Activated T-cell treated with anti-CD3 and anti-CD28 coated beads, Interleukin-2, amount 50 U/mL, for 4 hours (primary cell): ENCODE data around the gene SPG11. TPM values are rescaled to one million over a fixed set of nuclear protein-coding genes. Genes with fewer than 3 reads are reported as not detected.
"Not testable (repeated sequence)": the region's sequence is repeated elsewhere in the genome, so short reads cannot be mapped to it uniquely, and the experiment has no call there.

Experiments
- ATAC-seq, 2 donors: fragments of 200-7000 bp; cut with Tn5 transposase; one replicate each; pipeline ENCODE4 v1.10.0; 2021
- DNase-seq: peaks from one replicate; pipeline ENCODE4 v3.0.0-alpha.2; 2020
- H3K27me3 Mint-ChIP-seq: one replicate; pipeline ENCODE4 v1.8.0; 2021; ENCODE audit warnings: low read depth, mixed read lengths
- H3K36me3 Mint-ChIP-seq: one replicate; pipeline ENCODE4 v1.8.0; 2022; ENCODE audit warnings: mixed read lengths; ENCODE audit not compliant: insufficient read depth
- H3K4me1 Mint-ChIP-seq: one replicate; pipeline ENCODE4 v1.8.0; 2021; ENCODE audit warnings: low read depth, mixed read lengths
- H3K4me3 Mint-ChIP-seq: one replicate; pipeline ENCODE4 v1.8.0; 2021; ENCODE audit warnings: mild to moderate bottlenecking, moderate library complexity, mixed read lengths
- H3K9me3 Mint-ChIP-seq: one replicate; pipeline ENCODE4 v1.8.0; 2021; ENCODE audit warnings: mixed read lengths
- total RNA-seq, 3 donors: library from RNA; stranded (reverse); gene quantifications; one replicate each; pipeline ENCODE4 v1.2.1, GENCODE V29; 2021

The SPG11 gene
- total RNA-seq, 3 donors from 2014 or later: 36.9 to 37.3 (median 37.1) TPM

DNA sequence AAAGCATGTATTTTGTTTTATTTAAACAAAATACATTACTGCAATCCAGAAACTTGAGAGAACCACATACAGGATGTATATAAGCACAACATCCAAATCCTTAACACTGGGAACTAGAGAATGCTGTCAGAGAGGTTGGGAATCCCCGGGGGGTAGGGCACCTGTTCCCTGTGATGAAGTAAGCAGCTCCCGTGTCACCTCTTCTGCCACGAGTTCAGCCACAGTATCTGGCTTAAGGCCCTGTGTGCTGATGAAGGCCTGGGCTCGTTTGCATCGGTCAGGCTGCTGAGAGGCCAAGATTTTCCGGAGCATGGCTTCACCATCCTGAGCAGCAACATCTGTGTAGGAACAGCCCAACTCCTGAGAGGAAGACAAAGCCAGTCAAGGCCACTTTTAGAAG is 90.1 kb downstream of the SPG11 start:
- Mint-ChIP-seq H3K4me1 (peaks cover 2% of the 10 kb centered on the region), H3K27me3 (no peaks in the 10 kb centered on the region), H3K36me3 (peaks cover 7% of the 10 kb centered on the region), H3K4me3 (no peak overlapping the region), H3K9me3 (no peaks in the 10 kb centered on the region)
- no peak for DNase-seq
- no peak for ATAC-seq

DNA sequence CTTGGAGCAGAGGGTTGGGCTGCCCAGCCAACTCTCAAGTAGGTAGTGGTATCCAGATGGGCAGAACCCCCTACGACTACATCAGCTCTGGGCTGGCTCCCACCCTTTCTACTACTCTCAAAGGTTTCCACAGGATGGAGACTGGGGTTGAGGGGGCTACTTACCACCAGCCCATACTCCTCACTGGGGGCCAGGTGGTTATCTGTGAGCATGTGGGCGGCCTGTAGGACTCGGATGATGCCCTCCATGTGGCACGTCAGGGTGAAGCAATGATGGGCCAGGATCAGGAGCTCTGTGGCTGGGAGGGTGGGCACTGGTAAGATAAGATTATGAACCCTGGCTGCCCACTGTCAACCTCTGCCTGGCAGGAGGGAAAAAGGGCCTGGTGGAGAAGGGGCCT is 93.1 kb downstream of the SPG11 start:
- Mint-ChIP-seq H3K27me3 (no peaks in the 10 kb centered on the region), H3K4me3 (no peak overlapping the region), H3K4me1 (no peaks in the 10 kb centered on the region), H3K36me3 (peaks cover 23% of the 10 kb centered on the region), H3K9me3 (no peaks in the 10 kb centered on the region)
- ATAC-seq (no peak), DNase-seq (no peak)

DNA sequence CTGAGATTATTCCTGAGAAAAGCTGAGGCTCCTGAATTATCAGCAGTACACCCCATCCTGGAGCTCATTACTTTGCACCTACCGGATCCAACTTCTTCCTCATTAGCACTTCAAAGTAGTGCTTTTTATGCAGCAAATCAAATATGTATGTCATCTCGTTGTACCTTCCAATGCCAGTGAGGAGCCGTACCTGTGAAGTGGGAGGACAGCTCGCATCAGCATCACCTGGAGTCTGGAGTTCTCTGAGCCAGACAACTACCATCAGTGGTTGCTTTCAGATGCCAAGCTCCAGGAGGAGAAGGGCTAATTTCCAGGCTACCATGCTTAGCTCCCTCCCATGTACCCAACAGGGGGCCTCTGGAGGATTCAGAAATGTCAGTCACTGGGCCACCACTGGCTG is 94.1 kb downstream of the SPG11 start:
- Mint-ChIP-seq H3K9me3 (no peaks in the 10 kb centered on the region), H3K4me1 (no peaks in the 10 kb centered on the region), H3K27me3 (no peaks in the 10 kb centered on the region), H3K36me3 (peaks cover 28% of the 10 kb centered on the region), H3K4me3 (no peak overlapping the region)
- no peak for DNase-seq
- ATAC-seq: no peak

DNA sequence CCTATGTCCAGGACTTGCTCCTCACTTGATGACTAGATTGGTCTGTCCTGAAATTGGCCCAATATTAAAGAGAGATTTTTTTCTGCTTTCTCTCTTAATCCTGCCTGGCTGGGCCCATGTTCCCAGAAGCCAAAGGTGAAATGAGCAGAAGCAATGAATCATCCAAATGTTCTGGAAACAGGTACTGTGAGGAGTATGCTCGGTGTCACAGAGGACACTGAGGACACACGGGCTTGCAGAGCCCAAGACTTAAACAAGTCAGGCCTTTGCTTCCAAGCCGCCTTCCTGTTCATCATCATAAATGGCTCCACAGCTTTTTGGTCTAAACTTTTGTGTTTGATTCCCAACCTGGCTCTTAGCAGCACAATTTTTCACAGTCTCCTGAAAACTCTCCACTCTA is 95.1 kb downstream of the SPG11 start:
- Mint-ChIP-seq H3K4me3 (no peak overlapping the region), H3K36me3 (peaks cover 33% of the 10 kb centered on the region)

DNA sequence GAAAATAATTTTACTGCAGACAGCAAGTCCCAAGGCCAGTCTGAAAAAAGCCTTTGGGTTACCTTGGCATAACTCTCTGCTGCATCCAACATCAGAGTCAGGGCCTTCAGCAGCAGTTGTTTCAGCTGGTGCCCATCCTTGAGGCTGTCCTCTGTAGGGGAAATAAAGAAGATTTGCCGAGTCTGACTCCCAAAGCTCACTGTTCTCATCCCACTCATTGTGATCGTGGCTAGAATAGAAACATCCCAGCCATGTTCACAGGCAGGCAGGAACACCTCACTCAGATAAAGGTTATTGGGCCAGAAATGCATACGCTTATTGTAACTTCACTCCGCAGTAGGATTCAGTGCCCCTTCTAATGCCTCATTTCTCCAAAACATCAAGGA is 97.3 kb downstream of the SPG11 start:
- Mint-ChIP-seq H3K9me3 (no peaks in the 10 kb centered on the region), H3K27me3 (no peaks in the 10 kb centered on the region), H3K36me3 (peaks cover 41% of the 10 kb centered on the region), H3K4me3 (no peak overlapping the region), H3K4me1 (peaks cover 1% of the 10 kb centered on the region)
- DNase-seq: no peak
- ATAC-seq: no peak

More for the DNA sequence above, 95.1 kb downstream of the SPG11 start:
- Mint-ChIP-seq H3K4me1 (no peaks in the 10 kb centered on the region), H3K27me3 (no peaks in the 10 kb centered on the region), H3K9me3 (no peaks in the 10 kb centered on the region)
- no peak for ATAC-seq
- DNase-seq: no peak

DNA sequence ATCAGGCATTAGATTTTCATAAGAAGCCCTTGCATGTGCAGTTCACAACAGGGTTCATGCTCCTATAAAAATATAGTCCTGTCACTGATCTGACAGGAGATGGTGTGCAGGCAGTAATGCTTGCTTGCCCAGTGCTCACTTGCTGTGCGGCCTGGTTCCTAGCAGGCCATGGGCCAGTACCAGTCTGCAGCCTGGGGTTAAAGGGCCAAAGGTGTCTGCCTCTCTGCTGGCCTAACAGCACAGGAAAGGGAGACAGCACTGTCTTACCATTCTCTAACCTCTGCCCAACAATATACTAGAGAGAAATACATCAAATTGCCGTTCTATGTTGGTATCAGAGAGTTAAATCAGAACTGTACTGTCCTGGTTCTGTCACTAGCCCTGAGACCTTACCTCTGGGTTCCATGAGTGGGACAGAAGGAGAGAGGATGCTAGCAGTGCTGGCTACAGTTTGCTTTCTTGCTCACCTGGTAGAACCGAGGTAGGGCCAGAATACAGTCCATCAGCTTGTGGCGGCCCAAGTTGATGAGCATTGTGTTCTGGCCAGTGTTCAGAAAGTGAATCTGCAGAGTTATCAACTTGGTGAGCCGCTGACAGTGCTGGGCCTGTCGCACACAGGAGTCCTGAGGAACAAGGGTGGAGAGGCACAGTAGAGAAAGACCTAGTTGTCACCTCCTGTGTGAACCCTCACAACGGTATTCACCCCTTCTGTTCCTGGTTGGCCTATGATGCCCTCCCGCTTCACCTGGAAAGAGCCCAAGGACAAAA is 97.9 kb downstream of the SPG11 start:
- Mint-ChIP-seq H3K4me3 (no peak overlapping the region), H3K36me3 (peaks cover 47% of the 10 kb centered on the region), H3K27me3 (no peaks in the 10 kb centered on the region), H3K9me3 (no peaks in the 10 kb centered on the region), H3K4me1 (peaks cover 6% of the 10 kb centered on the region)
- no peak for ATAC-seq
- DNase-seq: no peak

DNA sequence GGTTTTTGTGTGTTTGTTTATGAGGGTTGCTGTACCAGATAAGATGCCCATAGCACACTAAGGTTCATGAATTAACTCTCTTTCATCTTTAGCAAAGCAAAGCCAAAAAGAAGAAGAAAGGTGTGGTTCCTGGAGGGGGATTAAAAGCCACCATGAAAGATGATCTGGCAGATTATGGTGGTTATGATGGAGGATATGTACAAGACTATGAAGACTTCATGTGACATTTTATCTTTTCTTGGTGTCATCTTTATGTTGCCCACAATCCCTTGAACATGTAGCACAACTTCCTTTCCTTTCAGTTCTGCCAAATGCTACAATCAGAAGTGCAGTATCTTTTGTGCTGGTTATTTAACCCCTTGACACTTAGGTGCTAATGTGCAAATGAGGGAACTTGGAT is 102.5 kb downstream of the SPG11 start:
- Mint-ChIP-seq H3K36me3 (peaks cover 57% of the 10 kb centered on the region), H3K4me1 (peaks cover 26% of the 10 kb centered on the region)
- not testable (repeated sequence) for H3K9me3 Mint-ChIP-seq, H3K27me3 Mint-ChIP-seq, H3K4me3 Mint-ChIP-seq, DNase-seq
- ATAC-seq: peak; percentile 10 to 14

DNA sequence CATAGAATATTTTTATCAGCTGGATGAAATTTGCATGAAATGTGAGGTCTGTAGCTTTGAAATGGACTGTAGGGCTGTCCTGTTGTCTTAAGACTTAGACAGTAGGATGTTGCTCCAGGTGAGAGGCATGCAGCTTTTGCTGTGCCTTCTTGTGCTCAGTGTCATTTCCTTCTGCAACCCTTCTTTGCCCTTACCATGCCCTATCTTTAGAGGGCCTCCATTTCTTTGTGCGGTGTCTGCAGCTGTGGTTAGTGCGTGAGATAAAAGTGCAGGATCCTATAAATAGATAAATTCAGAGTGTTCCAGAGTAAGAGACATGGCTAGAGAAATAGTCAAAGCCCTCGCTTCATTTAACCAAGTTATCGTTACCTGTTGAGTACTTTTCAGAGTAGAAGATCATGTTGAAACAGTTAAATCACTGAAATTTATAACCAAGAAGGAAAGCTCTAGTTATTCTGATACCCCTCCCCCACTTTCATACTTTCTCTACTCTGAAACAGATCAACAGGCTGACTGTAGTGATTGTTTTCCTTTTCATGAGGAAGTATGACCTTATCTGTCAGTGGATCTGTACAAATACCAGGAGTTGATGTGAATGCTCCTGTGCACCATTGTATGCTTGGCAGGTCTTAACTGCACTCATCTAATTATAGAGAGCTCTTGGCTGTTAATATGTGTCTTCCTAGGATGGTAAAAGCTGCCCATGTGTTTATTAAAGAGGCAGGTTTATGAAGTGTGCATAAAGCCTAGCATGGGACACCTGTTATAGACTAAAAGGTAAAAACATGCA is 108.3 kb downstream of the SPG11 start:
- Mint-ChIP-seq H3K9me3 (no peaks in the 10 kb centered on the region), H3K27me3 (no peaks in the 10 kb centered on the region), H3K4me3 (no peak overlapping the region), H3K36me3 (peaks cover 39% of the 10 kb centered on the region), H3K4me1 (peaks cover 41% of the 10 kb centered on the region)
- ATAC-seq: peak in 1 of 2 donors; percentile 37
- DNase-seq: no peak

DNA sequence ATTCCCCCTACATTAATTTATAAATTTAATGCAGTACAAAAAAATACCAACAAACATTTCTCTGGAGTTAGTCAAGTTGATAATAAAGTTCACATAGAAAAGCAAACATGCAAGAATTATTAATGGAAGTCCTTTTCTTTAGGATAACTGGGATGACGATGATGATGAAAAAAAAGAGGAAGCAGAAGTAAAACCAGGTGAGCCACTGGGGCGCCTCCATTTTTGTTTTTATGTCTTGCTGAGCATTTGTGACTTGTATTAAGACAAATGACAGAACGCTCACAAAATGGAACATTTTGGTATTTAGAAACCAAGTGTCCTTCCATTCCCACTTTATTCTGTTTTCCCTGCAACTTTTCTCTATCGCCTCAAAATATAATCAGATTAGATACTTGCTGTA is 112.7 kb downstream of the SPG11 start:
- DNase-seq: no peak
- Mint-ChIP-seq H3K9me3 (no peaks in the 10 kb centered on the region), H3K27me3 (no peaks in the 10 kb centered on the region), H3K4me1 (peaks cover 49% of the 10 kb centered on the region), H3K36me3 (peaks cover 18% of the 10 kb centered on the region), H3K4me3 (no peak overlapping the region)
- ATAC-seq: no peak

DNA sequence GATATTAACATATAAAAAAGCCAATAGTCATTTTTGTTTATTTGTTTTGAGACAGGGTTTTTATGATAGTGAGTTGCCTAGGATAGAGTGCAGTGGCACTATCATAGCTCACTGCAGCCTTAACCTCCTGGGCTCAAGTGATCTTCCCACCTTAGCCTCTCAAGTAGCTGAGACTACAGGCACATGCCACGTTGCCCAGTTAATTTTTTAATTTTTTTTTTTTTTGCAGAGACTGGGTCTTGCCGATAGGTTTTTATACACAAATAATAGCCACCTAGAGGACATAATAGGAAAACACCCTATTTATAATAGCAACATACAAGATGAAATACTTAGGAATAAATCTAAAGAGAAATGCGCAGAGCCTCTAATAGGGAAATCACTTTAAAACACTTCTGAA is 113.2 kb downstream of the SPG11 start:
- H3K4me1 Mint-ChIP-seq: peaks cover 47% of the 10 kb centered on the region

DNA sequence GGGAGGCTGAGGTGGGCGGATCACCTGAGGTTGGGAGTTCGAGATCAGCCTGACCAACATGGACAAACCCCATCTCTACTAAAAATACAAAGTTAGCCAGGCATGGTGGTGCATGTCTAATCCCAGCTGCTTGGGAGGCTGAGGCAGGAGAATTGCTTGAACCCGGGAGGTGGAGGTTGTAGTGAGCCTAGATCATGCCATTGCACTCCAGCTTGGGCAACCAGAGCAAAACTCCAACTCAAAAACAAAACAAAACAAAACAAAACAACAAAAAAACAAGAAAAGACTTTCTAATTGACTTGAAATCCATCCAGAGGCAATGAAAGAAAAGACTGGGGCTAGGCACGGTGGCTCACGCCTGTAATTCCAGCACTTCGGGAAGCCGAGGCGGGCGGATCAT is 114.3 kb downstream of the SPG11 start:
- H3K4me3 Mint-ChIP-seq, H3K36me3 Mint-ChIP-seq, H3K9me3 Mint-ChIP-seq, H3K27me3 Mint-ChIP-seq, DNase-seq, ATAC-seq: not testable (repeated sequence)
- peaks cover 40% of the 10 kb centered on the region for H3K4me1 Mint-ChIP-seq

More for the DNA sequence above, 113.2 kb downstream of the SPG11 start:
- Mint-ChIP-seq H3K4me3 (no peak overlapping the region), H3K9me3 (no peaks in the 10 kb centered on the region), H3K36me3 (peaks cover 13% of the 10 kb centered on the region), H3K27me3 (no peaks in the 10 kb centered on the region)
- DNase-seq (no peak), ATAC-seq (no peak)

DNA sequence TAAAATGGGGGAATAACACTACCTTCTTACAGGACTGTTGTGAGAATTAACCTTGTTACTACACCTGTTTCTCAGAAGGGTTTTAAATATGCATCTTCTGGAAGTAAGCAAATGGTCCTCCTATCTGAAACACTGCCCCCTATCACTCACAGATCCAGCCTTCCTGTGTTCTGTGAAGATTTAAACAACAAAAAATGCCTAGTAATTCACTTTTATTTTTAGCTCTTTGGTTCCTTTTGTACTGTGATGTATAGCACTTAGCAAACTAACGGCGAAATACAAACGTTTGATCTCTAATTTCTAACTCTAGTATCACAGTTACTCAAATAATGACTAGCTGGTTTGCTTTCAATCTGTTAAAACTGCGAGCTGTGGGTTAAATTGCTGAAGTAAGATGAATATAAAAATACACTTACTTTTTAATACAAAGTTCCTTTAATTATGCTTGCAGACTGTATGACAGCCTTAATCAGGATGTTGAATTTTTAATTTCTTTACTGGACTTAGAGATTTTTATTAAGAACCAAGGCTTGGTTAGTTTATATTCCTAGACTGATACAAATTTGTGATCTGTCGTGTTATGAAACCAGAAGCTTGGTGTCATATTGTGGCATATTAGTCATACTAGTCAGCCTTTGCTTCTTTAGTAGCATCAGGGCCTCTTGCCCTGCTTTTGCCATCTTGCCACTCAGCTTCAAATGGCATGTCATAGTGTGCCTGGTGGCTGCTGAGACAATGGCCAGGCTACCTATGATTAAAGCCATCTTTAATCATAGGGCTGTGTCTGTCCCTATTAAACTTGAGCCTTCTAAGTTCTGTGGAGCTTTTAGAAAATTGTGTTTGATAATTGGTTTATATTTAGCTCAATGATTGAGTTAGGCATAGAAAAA is 117.3 kb downstream of the SPG11 start:
- H3K36me3 Mint-ChIP-seq: peaks cover 20% of the 10 kb centered on the region
- H3K4me1 Mint-ChIP-seq: peaks cover 65% of the 10 kb centered on the region
- DNase-seq (no peak), ATAC-seq (peak; percentile 91 to 94)
- no peaks in the 10 kb centered on the region for H3K9me3 Mint-ChIP-seq
- no peaks in the 10 kb centered on the region for H3K27me3 Mint-ChIP-seq
- peak overlapping the region; percentile 14 for H3K4me3 Mint-ChIP-seq

DNA sequence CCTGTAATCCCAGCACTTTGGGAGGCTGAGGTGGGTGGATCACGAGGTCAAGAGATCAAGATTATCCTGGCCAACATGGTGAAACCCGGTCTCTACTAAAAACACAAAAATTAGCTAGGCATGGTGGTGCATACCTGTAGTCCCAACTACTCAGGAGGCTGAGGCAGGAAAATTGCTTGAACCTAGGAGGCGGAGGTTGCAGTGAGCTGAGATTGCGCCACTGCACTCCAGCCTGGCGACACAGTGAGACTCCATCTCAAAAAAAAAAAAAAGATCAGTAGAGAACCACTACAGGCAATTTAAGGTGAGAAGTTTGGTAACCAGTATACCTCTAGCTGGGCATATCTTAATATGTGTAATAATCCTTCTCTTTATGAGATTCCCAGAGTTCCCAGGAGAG is 118.7 kb downstream of the SPG11 start:
- H3K36me3 Mint-ChIP-seq: peaks cover 27% of the 10 kb centered on the region

DNA sequence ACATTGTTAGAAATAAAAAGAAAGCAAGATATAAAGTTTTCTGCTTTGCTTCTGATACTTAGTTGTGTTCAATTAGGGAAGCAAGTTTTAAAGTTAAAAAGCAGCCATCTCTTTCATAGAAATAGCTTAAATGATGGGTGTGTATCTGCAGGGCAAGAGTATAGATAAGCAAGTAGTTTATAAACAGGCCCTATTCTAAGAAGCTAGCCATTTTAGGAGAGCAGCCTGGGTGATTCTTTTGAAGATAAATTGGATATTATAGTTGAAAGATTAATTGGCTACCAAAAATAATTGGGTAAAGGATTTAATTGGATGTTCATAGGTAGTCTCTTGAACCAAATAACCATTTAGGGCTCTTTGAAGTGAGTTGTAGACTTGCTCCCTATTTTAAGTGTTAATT is 120.9 kb downstream of the SPG11 start:
- ATAC-seq (no peak), DNase-seq (no peak)
- no peak overlapping the region for H3K4me3 Mint-ChIP-seq
- H3K27me3 Mint-ChIP-seq: no peaks in the 10 kb centered on the region
- peaks cover 69% of the 10 kb centered on the region for H3K4me1 Mint-ChIP-seq
- peaks cover 38% of the 10 kb centered on the region for H3K36me3 Mint-ChIP-seq
- no peaks in the 10 kb centered on the region for H3K9me3 Mint-ChIP-seq

More for the DNA sequence above, 118.7 kb downstream of the SPG11 start:
- peaks cover 63% of the 10 kb centered on the region for H3K4me1 Mint-ChIP-seq
- not testable (repeated sequence) for H3K27me3 Mint-ChIP-seq, DNase-seq, H3K4me3 Mint-ChIP-seq, H3K9me3 Mint-ChIP-seq, ATAC-seq
